GM21717 (cell line): Measurements from ENCODE around the gene RAD9B.

Experiments
- ATAC-seq: cut with Tn5 transposase; IDR thresholded peaks from one replicate; pipeline ENCODE4 v1.9.1; 2021; ENCODE audit warnings: mild to moderate bottlenecking, moderate library complexity; ENCODE audit not compliant: unreplicated experiment

Gene RAD9B

DNA sequence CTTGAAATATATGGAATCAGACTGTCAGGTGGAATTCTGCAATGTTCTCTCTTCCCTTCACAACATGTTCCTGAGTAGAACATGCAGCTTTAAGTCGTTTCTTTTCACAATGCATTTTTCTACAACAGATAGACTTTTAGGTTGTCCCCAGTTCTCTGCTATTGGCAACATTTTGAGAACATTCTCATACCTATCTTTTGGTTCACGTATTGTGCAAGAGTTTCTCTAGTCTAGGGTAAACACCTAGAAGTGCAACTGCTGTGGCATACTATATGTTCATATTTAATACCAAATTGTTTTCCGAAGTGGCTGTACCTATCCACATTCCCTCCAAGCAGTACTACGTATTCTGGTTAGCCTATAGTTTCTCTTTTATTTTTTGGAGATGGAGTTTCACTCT, 48.9 kb downstream of the RAD9B start:
- no peak for ATAC-seq
